Cortex of kidney (tissue), 1 donor: ENCODE results near the gene RGS3.

ENCODE experiments used
- DNase-seq: peaks from one replicate; lab custom pipeline; 2025; lab: John Stamatoyannopoulos, UW

Gene RGS3

GRCh38 chr9:113587471-113588031 is 124.0 kb downstream of the RGS3 start:
- no peak for DNase-seq

- DNase-seq = no peak
These were observed 124.8 kb downstream of the RGS3 start for GRCh38 chr9:113588242-113588810.

- no peak for DNase-seq
These were observed 125.4 kb downstream of the RGS3 start for GRCh38 chr9:113588936-113589335.

- DNase-seq = no peak
These were observed 125.9 kb downstream of the RGS3 start for GRCh38 chr9:113589407-113589806.

- DNase-seq = no peak
These were observed 126.4 kb downstream of the RGS3 start for GRCh38 chr9:113589890-113590289.

GRCh38 chr9:113590389-113590788 is 126.9 kb downstream of the RGS3 start:
- DNase-seq = no peak

GRCh38 chr9:113590991-113591898 is 127.7 kb downstream of the RGS3 start:
- no peak for DNase-seq

GRCh38 chr9:113591899-113592625 is 128.5 kb downstream of the RGS3 start:
- no peak for DNase-seq

- no peak for DNase-seq
These were observed 129.5 kb downstream of the RGS3 start for GRCh38 chr9:113592876-113593575.

- peak; percentile 82 for DNase-seq
These were observed 130.3 kb downstream of the RGS3 start for GRCh38 chr9:113593682-113594281.

- no peak for DNase-seq
These were observed 131.2 kb downstream of the RGS3 start for GRCh38 chr9:113594484-113595299.

GRCh38 chr9:113596616-113597320 is 133.2 kb downstream of the RGS3 start:
- DNase-seq = no peak

GRCh38 chr9:113597390-113598241 is 134.1 kb downstream of the RGS3 start:
- no peak for DNase-seq

- no peak for DNase-seq
These were observed 134.9 kb downstream of the RGS3 start for GRCh38 chr9:113598451-113598850.

- no peak for DNase-seq
These were observed 135.4 kb downstream of the RGS3 start for GRCh38 chr9:113598883-113599282.

- no peak for DNase-seq
These were observed 136.1 kb downstream of the RGS3 start for GRCh38 chr9:113599646-113600022.

- no peak for DNase-seq
These were observed 136.7 kb downstream of the RGS3 start for GRCh38 chr9:113600023-113600823.
